ENCODE measurements around the gene GLUD1.

DNA sequence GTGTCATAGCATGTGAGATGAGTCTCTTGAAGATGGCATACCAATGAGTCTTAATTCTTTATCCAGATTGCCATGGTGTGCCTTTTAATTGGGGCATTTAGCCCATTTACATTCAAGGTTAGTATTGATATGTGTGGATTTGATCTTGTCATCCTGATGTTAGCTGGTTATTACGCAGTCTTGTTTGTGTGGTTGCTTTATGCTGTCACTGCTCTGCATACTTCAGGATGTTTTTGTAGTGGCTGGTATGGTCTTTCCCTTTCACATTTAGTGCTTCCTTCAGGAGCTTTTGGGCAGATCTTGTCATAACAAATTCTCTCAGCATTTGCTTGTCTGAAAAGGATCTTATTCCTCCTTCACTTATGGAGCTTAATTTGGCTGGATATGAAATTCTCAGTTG is 58.0 kb downstream of the GLUD1 start:
- TF ChIP-seq, protein P1, sequence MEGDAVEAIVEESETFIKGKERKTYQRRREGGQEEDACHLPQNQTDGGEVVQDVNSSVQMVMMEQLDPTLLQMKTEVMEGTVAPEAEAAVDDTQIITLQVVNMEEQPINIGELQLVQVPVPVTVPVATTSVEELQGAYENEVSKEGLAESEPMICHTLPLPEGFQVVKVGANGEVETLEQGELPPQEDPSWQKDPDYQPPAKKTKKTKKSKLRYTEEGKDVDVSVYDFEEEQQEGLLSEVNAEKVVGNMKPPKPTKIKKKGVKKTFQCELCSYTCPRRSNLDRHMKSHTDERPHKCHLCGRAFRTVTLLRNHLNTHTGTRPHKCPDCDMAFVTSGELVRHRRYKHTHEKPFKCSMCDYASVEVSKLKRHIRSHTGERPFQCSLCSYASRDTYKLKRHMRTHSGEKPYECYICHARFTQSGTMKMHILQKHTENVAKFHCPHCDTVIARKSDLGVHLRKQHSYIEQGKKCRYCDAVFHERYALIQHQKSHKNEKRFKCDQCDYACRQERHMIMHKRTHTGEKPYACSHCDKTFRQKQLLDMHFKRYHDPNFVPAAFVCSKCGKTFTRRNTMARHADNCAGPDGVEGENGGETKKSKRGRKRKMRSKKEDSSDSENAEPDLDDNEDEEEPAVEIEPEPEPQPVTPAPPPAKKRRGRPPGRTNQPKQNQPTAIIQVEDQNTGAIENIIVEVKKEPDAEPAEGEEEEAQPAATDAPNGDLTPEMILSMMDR (conservative IDR thresholded peaks at IDR 0.05; ENCODE audit: low read depth, low read length), result no peak
- no peak for TF ChIP-seq EZH2 (IDR thresholded peaks at IDR 0.05; ENCODE audit: low read length, unreplicated experiment)
